HG03045 (cell line): ENCODE data around the gene FLNB.

Experiments
- ATAC-seq: cut with Tn5 transposase; IDR thresholded peaks from one replicate; pipeline ENCODE4 v1.9.1; 2021; ENCODE audit warnings: mild to moderate bottlenecking, moderate library complexity; ENCODE audit not compliant: unreplicated experiment

The FLNB gene

GRCh38 chr3:58073301-58074108 lies 65.3 kb downstream of the FLNB start:
- no peak for ATAC-seq

GRCh38 chr3:58074116-58074715 lies 66.0 kb downstream of the FLNB start:
- no peak for ATAC-seq

- ATAC-seq, result no peak
Measured at GRCh38 chr3:58074997-58075396, 66.8 kb downstream of the FLNB start.

- no peak for ATAC-seq
Measured at GRCh38 chr3:58077596-58078285, 69.5 kb downstream of the FLNB start.

GRCh38 chr3:58078610-58079009 lies 70.4 kb downstream of the FLNB start:
- no peak for ATAC-seq

- no peak for ATAC-seq
Measured at GRCh38 chr3:58079773-58080172, 71.6 kb downstream of the FLNB start.

GRCh38 chr3:58082047-58082446 lies 73.8 kb downstream of the FLNB start:
- ATAC-seq, result no peak

- no peak for ATAC-seq
Measured at GRCh38 chr3:58084166-58084565, 75.9 kb downstream of the FLNB start.

GRCh38 chr3:58084788-58085543 lies 76.7 kb downstream of the FLNB start:
- ATAC-seq, result no peak

- no peak for ATAC-seq
Measured at GRCh38 chr3:58085616-58086015, 77.4 kb downstream of the FLNB start.

- no peak for ATAC-seq
Measured at GRCh38 chr3:58088501-58088900, 80.3 kb downstream of the FLNB start.

GRCh38 chr3:58090351-58090750 lies 82.1 kb downstream of the FLNB start:
- ATAC-seq, result no peak

GRCh38 chr3:58092521-58092920 lies 84.3 kb downstream of the FLNB start:
- no peak for ATAC-seq

- ATAC-seq, result no peak
Measured at GRCh38 chr3:58093574-58094195, 85.5 kb downstream of the FLNB start.

- no peak for ATAC-seq
Measured at GRCh38 chr3:58094657-58095056, 86.4 kb downstream of the FLNB start.

- ATAC-seq, result no peak
Measured at GRCh38 chr3:58095603-58096138, 87.4 kb downstream of the FLNB start.

GRCh38 chr3:58098531-58098930 lies 90.3 kb downstream of the FLNB start:
- ATAC-seq, result no peak

GRCh38 chr3:58099865-58100264 lies 91.6 kb downstream of the FLNB start:
- ATAC-seq, result no peak

GRCh38 chr3:58101499-58102389 lies 93.5 kb downstream of the FLNB start:
- ATAC-seq, result no peak

- ATAC-seq, result no peak
Measured at GRCh38 chr3:58102390-58102750, 94.1 kb downstream of the FLNB start.
